NCI-H460 (cell line): ENCODE measurements around the gene SRPK2. TPM values are rescaled to one million over a fixed set of nuclear protein-coding genes. Genes with fewer than 3 reads are reported as not detected.
"Not testable (repeated sequence)": the region's sequence is repeated elsewhere in the genome, so short reads cannot be mapped to it uniquely, and the experiment has no call there.

Experiments used
- DNase-seq: peaks from one replicate; pipeline ENCODE4 v3.0.0-alpha.2; 2016; ENCODE audit warnings: low read depth; ENCODE audit errors: extremely low read depth
- total RNA-seq: library from RNA; depleted of rRNA; stranded (reverse); fragments of >200 nt; shearing (Covaris generic); gene quantifications from 2 replicates; pipeline ENCODE4 v1.2.3, GENCODE V29; 2014

SRPK2 gene
- total RNA-seq, 1 experiment from 2014 or later, result 52.8 TPM

DNA sequence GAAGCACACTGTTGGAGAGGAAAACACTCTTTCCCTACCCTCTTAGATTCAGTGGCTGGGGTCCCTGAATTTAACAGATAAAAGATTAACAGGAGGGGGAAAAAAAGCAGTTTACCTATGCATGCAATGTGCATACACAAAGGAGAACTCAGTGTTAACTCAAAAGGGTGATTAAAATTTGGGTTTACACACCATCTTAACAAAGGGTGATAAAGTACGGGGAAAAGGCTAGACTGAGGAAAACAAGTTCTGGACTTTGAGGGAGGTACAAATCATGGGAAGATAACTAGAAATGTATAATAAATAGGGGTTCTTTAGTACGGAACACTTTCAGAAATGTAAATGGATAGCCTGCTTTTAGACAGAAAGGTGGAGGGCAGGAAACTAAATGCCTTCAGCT is 83.1 kb downstream of the SRPK2 start:
- DNase-seq, result no peak

DNA sequence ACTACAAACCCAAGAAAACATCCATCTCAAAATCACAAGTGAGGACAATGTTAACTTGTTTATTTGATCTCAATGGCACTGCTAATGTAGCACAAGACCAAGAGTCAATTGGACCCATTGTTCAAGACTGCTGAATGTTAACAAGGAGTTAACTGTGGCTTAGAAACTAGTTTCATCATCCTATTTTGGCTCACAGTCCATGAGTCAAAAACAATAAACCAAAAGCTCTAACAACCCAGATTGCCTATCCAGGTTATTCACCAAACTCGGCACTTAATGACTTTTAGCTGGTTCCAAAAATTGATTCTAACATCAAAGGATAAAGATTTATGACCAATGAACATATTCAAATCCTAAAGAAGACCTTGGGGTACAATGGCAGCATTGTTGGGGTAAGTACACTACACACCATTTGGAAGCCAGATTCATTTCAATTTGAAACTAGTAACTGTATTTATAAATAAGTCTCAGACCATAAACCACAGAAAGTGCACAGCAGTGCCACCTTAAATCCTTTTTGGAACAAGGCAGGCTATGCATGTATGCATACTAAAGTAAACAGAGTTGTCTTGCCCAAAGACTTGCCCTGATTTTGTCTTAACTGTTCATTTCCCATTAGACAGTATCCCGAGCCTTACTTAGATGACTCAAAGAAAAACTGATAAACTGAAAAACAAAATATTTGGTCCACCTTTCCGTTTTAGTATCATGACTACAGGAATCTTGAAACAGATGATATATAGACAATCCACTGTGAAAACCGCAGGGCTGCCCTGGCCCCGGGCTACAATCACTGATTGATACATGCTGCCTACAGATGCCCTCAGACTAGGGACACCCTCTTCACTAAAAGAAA is 84.5 kb downstream of the SRPK2 start:
- DNase-seq, result peak; percentile 5

DNA sequence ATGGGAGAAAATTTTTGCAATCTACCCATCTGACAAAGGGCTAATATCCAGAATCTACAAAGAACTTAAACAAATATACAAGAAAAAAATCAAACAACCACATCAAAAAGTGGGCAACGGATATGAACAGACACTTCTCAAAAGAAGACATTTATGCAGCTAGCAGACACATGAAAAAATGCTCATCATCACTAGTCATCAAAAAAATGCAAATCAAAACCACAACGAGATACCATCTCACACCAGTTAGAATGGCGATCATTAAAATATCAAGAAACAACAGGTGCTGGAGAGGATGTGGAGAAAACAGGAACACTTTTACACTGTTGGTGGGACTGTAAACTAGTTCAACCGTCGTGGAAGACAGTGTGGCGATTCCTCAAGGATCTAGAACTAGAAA is 88.1 kb downstream of the SRPK2 start:
- not testable (repeated sequence) for DNase-seq

DNA sequence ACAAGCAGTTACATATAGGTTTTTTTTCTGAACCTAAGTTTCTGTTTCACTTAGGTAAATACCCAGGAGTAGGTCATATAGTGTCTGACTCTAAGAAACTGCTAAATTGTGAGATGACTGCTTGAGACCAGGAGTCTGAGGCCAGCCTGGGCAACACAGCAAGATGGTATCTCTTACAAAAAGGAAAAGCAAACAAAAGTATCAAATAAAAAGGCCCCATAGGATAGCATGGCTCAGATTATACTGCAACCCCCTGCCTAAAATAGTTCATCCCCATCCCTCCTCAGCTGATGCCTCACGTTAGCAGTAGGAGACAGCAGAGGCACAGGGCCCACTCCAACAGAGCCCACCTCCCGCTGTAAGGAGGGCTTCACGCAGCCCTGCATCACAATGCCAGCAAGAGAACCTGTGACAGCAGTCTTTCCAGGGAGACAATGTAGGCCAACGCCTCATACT is 90.3 kb downstream of the SRPK2 start:
- DNase-seq, result no peak

DNA sequence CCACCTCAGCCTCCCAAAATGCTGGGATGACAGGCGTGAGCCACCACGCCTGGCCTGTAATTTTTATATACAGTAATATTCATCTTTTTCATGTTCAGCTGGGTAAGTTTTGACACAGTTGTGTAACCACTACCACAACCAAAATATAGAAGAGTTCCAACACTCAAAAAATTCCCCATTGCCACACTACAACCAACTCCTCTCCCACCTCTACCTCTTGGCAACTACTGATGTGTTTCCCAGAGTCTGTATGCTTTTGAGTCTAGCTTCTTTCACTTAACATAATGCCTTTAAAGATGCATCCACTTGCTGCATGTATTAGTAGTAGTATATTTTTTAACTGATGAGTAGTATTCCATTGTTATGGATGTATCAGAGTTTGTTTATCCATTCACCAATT is 90.7 kb downstream of the SRPK2 start:
- no peak for DNase-seq

DNA sequence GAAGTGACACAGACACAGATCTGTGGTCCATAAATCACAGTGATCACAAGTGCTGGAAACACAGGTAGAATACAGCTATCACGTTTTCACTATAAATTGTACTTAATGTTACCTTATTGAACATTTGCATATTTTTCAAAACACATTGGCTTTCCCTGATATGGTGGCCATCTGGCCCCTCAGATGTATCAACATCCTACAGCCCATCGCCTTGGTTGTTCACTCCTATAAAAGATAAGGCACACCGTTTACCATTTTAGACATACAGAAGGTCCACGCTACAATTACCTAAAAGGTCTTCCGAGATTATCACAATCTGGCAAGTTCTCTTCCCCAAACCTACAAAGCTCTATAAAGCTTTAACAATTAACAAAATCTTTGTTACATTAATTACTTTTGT is 91.4 kb downstream of the SRPK2 start:
- no peak for DNase-seq

DNA sequence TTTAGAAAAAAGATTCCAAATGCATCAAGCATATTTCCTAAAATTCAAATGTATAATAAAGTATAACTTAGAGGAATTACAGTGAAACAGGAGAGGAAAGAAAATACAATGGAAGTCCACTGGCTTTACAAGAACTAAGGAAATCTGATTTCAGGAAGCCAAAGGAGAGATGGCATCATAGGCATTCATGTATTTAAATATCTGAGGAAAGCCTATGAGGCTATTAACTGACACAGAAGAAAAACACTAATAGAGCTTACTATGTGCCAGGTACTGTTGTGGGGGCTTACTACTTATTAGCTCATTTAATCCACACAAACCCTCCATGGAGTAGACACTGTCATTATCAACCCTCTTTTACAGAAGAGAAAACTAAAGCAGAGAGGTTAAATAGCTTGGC is 92.2 kb downstream of the SRPK2 start:
- no peak for DNase-seq

DNA sequence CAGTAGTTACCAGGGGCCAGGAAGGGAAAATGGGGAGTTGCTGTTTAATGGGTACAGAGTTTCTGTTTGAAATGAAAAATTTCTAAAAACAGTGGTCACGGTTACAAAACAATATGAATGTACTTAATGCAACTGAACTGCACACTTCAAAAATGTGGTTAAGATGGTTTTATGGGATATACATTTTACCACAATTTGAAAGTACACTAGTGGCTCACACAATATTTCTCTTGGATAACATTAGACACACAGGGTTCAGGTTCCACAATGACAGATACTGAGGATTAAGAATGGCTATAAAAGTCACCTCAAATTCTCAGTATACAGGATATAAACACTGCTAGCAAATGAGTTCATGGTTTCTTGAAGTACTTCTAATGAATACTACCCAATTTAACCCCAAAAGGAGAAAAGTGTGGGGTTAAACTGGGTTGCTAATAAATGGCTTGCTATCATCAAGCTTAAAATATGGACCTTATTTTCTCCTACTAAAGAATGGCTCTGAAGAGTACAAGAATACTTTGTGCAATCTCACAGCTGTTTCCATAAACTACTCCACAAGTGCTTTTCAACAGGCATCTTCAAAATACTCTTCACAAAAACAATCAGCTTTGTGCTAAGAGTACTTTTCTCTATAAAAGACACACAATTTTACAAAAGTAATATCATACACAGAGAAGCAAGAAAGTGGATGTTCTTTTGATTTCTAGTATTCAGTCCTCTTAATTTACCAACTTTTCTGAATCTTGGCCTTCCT is 92.9 kb downstream of the SRPK2 start:
- DNase-seq, result no peak

DNA sequence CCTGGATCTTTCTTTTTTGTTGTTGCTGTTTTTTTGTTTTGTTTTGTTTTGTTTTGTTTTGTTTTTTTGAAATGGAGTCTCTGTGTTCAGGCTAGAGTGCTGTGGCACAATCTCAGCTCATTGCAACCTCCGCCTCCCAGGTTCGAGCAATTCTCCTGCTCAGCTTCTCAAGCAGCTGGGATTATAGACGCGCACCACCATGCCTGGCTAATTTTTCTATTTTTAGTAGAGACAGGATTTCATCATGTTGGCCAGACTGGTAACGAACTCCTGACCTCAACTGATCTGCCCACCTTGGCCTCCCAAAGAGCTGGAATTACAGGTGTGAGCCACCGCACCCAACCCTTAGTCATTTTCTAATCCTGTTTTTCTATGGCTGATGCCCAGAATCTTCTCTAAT is 94.2 kb downstream of the SRPK2 start:
- DNase-seq, result not testable (repeated sequence)

DNA sequence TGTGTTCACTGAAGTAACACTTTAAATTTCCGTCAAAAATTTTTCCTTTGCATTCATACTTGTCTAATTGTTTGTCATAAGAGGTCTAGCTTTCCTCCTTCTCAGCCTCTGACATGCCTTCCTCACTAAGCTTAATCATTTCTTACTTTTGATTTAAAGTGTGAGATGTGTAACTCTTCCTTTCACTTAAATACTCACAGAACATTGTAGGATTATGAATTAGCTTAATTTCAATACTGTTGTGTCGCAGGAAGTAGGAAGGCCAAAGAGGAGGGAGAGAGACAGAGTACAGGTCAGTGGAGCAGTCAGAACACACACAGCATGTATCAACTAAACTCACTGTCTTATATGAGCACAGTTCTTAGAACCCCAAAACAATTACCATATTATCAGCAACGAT is 99.0 kb downstream of the SRPK2 start:
- DNase-seq, result no peak

DNA sequence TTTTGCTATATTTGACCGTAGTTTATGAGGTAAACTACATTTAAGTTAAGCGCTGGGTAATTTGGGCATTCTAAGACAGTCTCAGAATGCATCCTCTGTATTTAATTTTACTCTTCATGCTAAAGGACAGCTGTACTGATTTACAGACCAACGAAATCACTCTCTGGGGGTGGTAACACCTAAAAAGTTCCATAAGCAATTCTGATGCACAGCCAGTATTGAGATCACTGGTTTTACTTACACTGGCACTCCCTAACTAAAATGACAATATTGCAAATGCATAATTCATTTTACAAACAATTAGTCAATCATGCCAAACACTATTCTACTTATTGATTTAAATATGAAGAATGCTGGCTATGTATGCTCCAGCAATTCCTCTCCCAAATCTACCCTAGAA is 102.3 kb downstream of the SRPK2 start:
- no peak for DNase-seq

DNA sequence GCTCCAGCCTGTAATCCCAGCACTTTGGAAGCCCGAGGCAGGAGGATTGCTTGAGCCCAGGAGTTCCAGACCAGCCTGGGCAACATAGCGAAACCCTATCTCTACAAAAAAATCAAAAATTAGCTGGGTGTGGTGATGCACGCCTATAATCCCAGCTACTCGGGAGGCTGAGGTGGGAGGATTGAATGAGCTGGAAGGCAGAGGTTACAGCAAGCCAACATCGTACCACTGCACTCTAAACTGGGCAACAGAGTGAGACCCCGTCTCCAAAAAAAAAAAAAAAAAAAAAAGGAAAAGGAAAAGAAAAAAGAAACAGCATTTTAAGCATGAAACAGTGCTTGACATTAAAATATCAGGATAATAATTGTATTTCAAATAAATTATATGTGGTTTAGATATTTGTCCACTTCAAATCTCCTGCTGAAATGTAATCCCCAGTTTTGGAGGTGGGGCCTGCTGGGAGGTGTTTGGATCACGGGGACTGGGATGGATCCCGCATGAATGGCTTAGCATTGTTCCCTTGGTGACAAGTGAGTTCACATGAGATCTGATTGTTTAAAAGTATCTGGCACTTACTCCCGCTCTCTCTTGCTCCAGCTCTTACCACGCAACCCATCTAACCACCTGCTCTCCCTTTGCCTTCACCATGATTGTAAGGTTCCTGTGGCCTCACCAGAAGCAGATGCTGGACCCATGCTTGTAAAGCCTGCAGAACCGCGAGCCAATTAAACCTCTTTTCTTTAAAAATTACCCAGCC is 103.4 kb downstream of the SRPK2 start:
- no peak for DNase-seq

DNA sequence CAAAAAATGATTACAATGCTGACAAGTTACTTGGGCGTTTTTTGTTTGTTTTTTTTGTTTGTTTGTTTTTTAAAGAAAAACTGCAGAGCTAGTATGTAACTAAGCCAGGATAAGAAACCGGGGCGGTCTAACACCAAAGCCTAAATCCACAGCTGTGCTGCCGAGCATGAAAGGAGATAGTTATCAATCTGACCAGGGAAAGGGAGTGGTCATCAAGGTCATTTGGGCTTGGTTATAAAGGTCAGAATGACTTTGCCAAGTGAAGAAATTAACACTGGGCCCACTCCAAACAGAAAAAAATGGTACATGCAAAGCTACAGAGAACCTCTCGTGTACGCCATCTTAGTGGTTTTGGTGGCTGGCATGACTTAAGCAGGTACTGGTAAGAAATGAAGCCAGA is 104.7 kb downstream of the SRPK2 start:
- no peak for DNase-seq

DNA sequence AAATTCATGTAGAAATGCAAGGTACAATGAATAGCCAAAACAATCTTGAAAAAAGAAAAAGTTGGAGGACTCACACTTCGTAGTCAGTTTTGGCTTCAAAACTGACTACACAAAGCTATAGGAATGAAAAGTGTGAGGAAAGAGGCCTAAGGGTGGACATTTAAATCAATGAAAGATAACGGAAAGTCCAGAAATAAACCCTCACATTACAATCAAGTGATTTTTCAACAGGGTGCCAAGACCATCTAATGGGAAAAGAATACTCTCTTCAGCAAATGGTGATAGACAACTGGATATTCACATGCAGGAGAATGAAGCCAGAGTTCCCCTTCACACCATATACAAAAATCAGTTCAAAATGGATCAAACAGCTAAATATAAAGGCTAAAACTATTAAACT is 106.8 kb downstream of the SRPK2 start:
- no peak for DNase-seq

DNA sequence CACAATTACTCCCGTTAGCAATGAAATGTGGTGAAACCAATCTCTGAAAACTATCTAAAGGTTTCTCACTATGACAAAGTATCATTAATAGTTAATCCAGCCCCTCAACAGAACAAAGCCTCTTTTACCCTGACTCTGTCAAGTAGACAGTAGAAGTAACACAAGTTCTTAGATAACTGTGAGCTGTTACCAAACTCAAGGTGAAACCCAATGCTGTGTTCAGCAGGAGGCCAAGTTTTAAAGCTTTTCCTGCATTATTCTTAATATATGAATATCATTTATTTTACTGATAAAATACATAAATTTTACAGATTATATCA is 109.1 kb downstream of the SRPK2 start:
- no peak for DNase-seq

DNA sequence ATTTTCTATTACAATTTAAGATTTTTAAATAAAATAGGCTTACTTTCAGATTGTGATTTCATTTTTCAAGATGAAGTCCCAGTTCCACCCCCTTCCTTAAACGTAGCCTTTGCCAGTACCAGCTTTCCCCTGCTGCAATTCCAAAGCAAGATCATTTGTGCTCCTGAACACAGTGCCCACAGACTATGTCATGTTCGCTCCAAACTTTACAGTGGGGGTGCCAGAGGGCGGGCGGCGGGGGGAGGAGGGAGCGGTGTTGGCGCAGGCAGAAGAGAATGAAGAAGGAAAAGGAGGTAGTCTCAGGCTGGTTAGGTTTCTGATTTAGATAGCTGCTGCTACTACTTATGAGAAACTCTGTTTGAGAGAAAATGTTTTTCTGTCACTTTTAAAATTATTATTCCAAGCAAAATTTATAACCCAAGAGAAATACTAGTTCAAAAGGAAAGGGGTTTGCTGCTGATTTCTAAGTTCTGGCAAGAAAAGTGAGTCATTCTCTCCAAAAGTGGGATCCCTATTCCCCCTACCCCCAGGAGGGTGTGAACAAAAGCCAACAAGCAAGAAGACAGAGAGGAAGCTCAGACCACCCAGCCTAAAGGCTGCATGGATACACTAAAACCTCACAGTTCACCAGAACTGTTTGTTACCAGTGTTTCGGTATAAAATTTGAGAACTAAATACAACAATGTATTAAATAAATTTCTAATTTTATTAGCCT is 109.6 kb downstream of the SRPK2 start:
- no peak for DNase-seq

DNA sequence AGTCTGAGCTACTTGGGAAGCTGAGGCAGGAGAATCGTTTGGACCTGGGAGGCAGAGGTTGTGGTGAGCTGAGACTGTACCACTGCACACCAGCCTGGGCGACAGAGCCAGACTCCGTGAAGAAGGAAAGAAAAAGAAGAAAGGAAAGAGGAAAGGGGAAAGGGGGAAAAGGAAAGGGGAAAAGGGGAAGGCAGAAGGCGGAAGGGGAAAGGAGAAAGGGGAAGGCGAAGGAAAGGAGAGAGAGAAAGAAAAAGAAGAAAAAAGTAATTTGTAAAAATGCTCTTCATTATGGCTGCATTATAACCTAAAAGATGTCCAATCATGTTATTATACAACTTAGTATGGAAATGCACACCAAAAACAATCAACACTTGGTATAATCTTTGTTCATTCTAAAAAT is 110.2 kb downstream of the SRPK2 start:
- DNase-seq, result no peak

DNA sequence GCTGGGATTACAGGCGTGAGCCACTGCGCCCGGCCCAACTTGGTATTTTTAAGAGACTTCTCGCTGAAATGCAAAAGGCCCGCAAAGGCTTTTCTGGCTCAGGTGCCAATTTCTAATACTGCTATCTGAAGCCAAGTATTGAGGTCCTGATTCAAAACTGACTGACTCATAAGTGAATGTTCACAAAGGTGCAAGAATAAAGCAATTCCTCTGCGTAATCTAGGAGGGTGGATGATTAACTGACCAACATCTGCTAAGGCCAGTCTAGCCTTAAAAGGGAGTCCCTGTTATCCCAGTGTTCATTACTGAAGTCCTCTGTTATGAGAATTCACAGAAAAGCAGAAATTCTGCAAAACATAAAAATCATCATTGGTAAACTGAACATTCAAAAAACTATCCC is 111.4 kb downstream of the SRPK2 start:
- no peak for DNase-seq

DNA sequence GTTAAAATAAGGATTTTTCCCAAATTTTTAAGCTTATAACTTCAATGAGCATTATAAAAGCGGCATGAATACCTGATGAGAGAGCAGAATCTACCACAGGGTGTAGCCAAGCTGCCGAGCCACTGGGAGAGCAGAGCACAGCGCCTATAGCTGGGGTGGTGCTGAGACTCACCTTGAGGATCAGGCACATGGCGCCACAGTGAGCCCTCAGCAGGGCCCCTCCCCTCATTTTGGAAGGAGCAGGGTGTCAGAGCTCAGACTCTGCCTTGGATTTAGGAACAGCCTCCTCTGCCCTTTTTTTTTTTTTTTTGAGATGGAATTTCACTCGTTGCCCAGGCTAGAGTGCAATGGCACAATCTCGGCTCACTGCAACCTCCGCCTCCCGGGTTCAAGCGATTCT is 118.6 kb downstream of the SRPK2 start:
- no peak for DNase-seq

DNA sequence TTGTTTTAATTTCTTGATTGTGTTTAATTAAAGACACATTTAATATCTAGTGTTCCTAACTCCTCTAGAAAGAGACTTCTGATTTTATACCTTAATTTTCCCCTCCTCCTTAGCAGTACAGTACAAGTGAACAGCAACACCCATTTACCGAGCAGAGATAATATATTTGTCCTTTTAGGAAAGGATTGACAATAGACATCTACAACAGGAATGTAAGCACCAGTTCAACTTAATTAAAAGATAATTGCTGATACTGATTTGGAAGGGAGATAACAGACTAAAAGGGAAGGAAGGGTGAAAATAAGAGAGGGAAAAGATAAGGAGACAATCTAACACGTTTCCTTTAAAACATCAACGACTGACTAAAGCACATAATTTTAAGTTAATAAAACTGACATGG is 119.3 kb downstream of the SRPK2 start:
- DNase-seq, result no peak
